Lung (tissue), 12 donors: ENCODE data around the gene DIRAS1. TPM values are rescaled to one million over a fixed set of nuclear protein-coding genes. Genes with fewer than 3 reads are reported as not detected.

Source experiments
- ATAC-seq: fragments of 200-7000 bp; cut with Tn5 transposase; one replicate; pipeline ENCODE4 v1.9.1; 2020; ENCODE audit warnings: moderate number of reproducible peaks; ENCODE audit not compliant: insufficient read depth, low FRiP score
- DNase-seq, 3 donors: peaks; one replicate each; pipeline ENCODE4 v3.0.0-alpha.2; 2013 to 2017
- H3K27ac ChIP-seq, 2 donors: one replicate each; pipeline ENCODE4 v1.5.1; 2013; ENCODE audit warnings: mild to moderate bottlenecking in 2 of 2, moderate library complexity in 2 of 2, control low read depth in 1 of 2, inconsistent platforms in 1 of 2, low read depth in 1 of 2, low read length in 1 of 2
- H3K27me3 ChIP-seq, 3 donors: one replicate each; pipeline ENCODE4 v1.5.1; 2013; ENCODE audit warnings: low read length in 2 of 3; ENCODE audit not compliant: control insufficient read depth in 3 of 3, insufficient read depth in 3 of 3
- H3K36me3 ChIP-seq, 4 donors: one replicate each; pipeline ENCODE4 v1.5.1; 2013; ENCODE audit warnings: low read length in 4 of 4, mild to moderate bottlenecking in 1 of 4, moderate library complexity in 1 of 4; ENCODE audit not compliant: control insufficient read depth in 4 of 4, insufficient read depth in 4 of 4
- H3K4me1 ChIP-seq, 5 donors: one replicate each; pipeline ENCODE4 v1.5.1; 2013; ENCODE audit warnings: low read length in 5 of 5, mild to moderate bottlenecking in 2 of 5, moderate library complexity in 1 of 5; ENCODE audit not compliant: control insufficient read depth in 5 of 5, insufficient read depth in 5 of 5
- H3K4me3 ChIP-seq: one replicate; pipeline ENCODE4 v1.5.1; 2013; ENCODE audit warnings: mild to moderate bottlenecking, control low read depth, moderate library complexity
- H3K9ac ChIP-seq, 2 donors: one replicate each; pipeline ENCODE4 v1.5.1; 2013; ENCODE audit warnings: low read length in 2 of 2, control low read depth in 1 of 2; ENCODE audit not compliant: insufficient read depth in 1 of 2
- H3K9me3 ChIP-seq, 4 donors: one replicate each; pipeline ENCODE4 v1.5.1; 2013; ENCODE audit warnings: low read length in 3 of 4, mild to moderate bottlenecking in 1 of 4, moderate library complexity in 1 of 4; ENCODE audit not compliant: control insufficient read depth in 4 of 4, insufficient read depth in 3 of 4
- CTCF ChIP-seq: IDR thresholded peaks from 2 replicates; pipeline ENCODE4 v1.5.1; 2012; ENCODE audit warnings: mild to moderate bottlenecking; ENCODE audit errors: control extremely low read depth, extremely low read depth
- whole genome bisulfite sequencing, 2 donors: extraction: QIAGEN DNeasy Blood & Tissue Kit; methylation state at CpG; one replicate each; pipeline ENCODE4 v1.1.7; 2013; 5-methylcytosine and 5-hydroxymethylcytosine counted together
- polyA plus RNA-seq, 2 donors: library from polyadenylated mRNA; stranded (reverse); fragments of 200-250 nt; gene quantifications; one replicate each; pipeline ENCODE4 v1.2.1, GENCODE V29; 2013
- total RNA-seq, 2 donors: library from RNA; depleted of rRNA in 1 of 2; stranded (reverse); fragments of >200 nt in 1 of 2; gene quantifications; one replicate each; pipeline ENCODE4 v1.2.1, GENCODE V29; 2014 to 2021
- donor health status: control.
- donor health status: control.
- donor health status: Bipolar disorder and iron deficiency.
- donor health status: healthy.
- donor health status: DM: yes; HTN: yes; CAD: no.

DIRAS1 gene
- total and polyA plus RNA-seq, 4 donors, result 0.37 to 1.2 (median 0.58) TPM

- ATAC-seq, result no peak
- Histone ChIP-seq H3K9ac (no peak overlapping the region), H3K27me3 (no peaks in the 10 kb centered on the region), H3K36me3 (no peaks in the 10 kb centered on the region), H3K4me1 (peaks cover 0 to 6% (median 3%) of the 10 kb centered on the region in 5 donors), H3K9me3 (no peaks in the 10 kb centered on the region), H3K4me3 (no peak overlapping the region), H3K27ac (no peak overlapping the region)
- no peak for TF ChIP-seq CTCF
- DNase-seq, result no peak
- 77 to 78% methylated on average over 8 of the region's 8 CpGs for WGBS, 2 donors
These were observed 21.9 kb upstream of the DIRAS1 start for GRCh38 chr19:2743099-2743498.

- peaks cover 0 to 12% (median 8%) of the 10 kb centered on the region in 4 donors for H3K36me3 ChIP-seq
- no peak overlapping the region for H3K27ac ChIP-seq
- H3K4me1 ChIP-seq, result peaks cover 0 to 6% (median 3%) of the 10 kb centered on the region in 5 donors
- DNase-seq (no peak), ATAC-seq (no peak)
- WGBS, 2 donors, result 44 to 46% methylated on average over 13 of the region's 13 CpGs
- no peak overlapping the region for H3K9ac ChIP-seq
- no peak overlapping the region for H3K4me3 ChIP-seq
- TF ChIP-seq CTCF, result no peak
- H3K27me3 ChIP-seq, result no peaks in the 10 kb centered on the region
- peaks cover 0 to 4% (median 1%) of the 10 kb centered on the region in 4 donors for H3K9me3 ChIP-seq
These were observed 19.1 kb upstream of the DIRAS1 start for GRCh38 chr19:2740314-2740656.

GRCh38 chr19:2739602-2740313 lies 18.6 kb upstream of the DIRAS1 start, which contains the start of gene SLC39A3:
Gene SLC39A3 (minus strand): TSS chr19:2740017. CDS start chr19:2737257, 2,760 bp downstream.
- TF ChIP-seq CTCF, result peak; percentile 20
- H3K4me3 ChIP-seq, result peak within 1 kb of the TSS; percentile 97
- no peaks in the 10 kb centered on the region for H3K27me3 ChIP-seq
- H3K9ac ChIP-seq, result peak within 1 kb of the TSS in 1 of 2 donors; percentile 58
- no peak within 1 kb of the TSS for H3K27ac ChIP-seq
- H3K36me3 ChIP-seq, result peaks cover 0 to 17% (median 11%) of the 10 kb centered on the region in 4 donors
- WGBS, 2 donors, result 1 to 2% methylated on average over 40 to 64 of the region's 64 CpGs
- ATAC-seq (peak; percentile 99), DNase-seq (peak; percentile 99 to 100 (median 99))
- H3K9me3 ChIP-seq, result peaks cover 0 to 4% (median 1%) of the 10 kb centered on the region in 4 donors
- peaks cover 0 to 6% (median 3%) of the 10 kb centered on the region in 5 donors for H3K4me1 ChIP-seq
